Tibial nerve (tissue), 4 donors: ENCODE measurements around the gene SORCS3.

Experiments used
- CTCF ChIP-seq, 5 experiments: fragments of 200-600 bp in 3 of 5; fragments of 450-650 bp in 2 of 5; sonication (generic) in 3 of 5; IDR thresholded peaks; one replicate each; pipeline ENCODE4 v1.5.1; 2016 to 2019; ENCODE audit warnings: antibody characterized with exemption in 5 of 5, mild to moderate bottlenecking in 3 of 5, moderate library complexity in 2 of 5
- EP300 ChIP-seq, 2 donors: sonication (generic); formaldehyde crosslinking; IDR thresholded peaks; one replicate each; pipeline ENCODE4 v1.6.1; 2017; ENCODE audit warnings: antibody characterized with exemption in 2 of 2, mild to moderate bottlenecking in 1 of 2
- POLR2A ChIP-seq, 2 donors: fragments of 450-650 bp; IDR thresholded peaks; one replicate each; pipeline ENCODE4 v1.6.1; 2017; ENCODE audit warnings: antibody characterized with exemption in 2 of 2, mild to moderate bottlenecking in 2 of 2, moderate library complexity in 2 of 2

GRCh38 chr10:104773105-104773504, 132.0 kb downstream of the SORCS3 start:
- TF ChIP-seq CTCF (IDR thresholded peaks at IDR 0.05) = no peak
- TF ChIP-seq EP300 (IDR thresholded peaks at IDR 0.05) = no peak
- TF ChIP-seq POLR2A (IDR thresholded peaks at IDR 0.05) = no peak
